ENCODE data around the gene PSMD9. TPM values are rescaled to one million over a fixed set of nuclear protein-coding genes. Genes with fewer than 3 reads are reported as not detected.
A peak's percentile ranks its signal among the peaks of the same experiment; 100 is the strongest.
"Not testable (repeated sequence)": the region's sequence is repeated elsewhere in the genome, so short reads cannot be mapped to it uniquely, and the experiment has no call there.

Gene PSMD9
- total and polyA plus RNA-seq, 12 donors, result 13.6 to 117 (median 34.4) TPM

- H3K9me3 ChIP-seq, result no peaks in the 10 kb centered on the region
- H3K27ac ChIP-seq, result peak overlapping the region in 9 of 10 donors; percentile 85 to 98 (median 97)
- H3K4me1 ChIP-seq, result peaks cover 8 to 30% (median 24%) of the 10 kb centered on the region in 9 donors
- ATAC-seq (no peak), DNase-seq (no peak)
- H3K4me3 ChIP-seq, result peak overlapping the region; percentile 62 to 99 (median 92)
- peaks cover 0 to 22% (median 0%) of the 10 kb centered on the region in 9 donors for H3K36me3 ChIP-seq
- H3K27me3 ChIP-seq, result no peaks in the 10 kb centered on the region
- 62 to 64% methylated on average over 6 of the region's 6 CpGs for WGBS, 2 donors
- intact Hi-C loops (cut with DNase I), result loop anchor here in 8 of 10 donors (1.0 to 10.0 kb wide), 12 partner anchors 49 to 191 kb away; partner anchors contain the start of gene TMEM120B (in 1 of the 8)
- peak in 1 of 9 donors; percentile 45 for TF ChIP-seq CTCF (IDR thresholded peaks at IDR 0.05)
Observed at GRCh38 chr12:121888083-121888477, 510 bp upstream of the PSMD9 start.

- intact Hi-C loops (cut with DNase I), result loop anchor here in 7 of 10 donors (2.0 to 10.0 kb wide), 9 partner anchors 50 to 192 kb away; partner anchors contain the start of gene TMEM120B (in 1 of the 7)
- ATAC-seq, result no peak
- no peak for DNase-seq
- no peaks in the 10 kb centered on the region for H3K9me3 ChIP-seq
- no peak for TF ChIP-seq CTCF (IDR thresholded peaks at IDR 0.05)
- H3K4me1 ChIP-seq, result peaks cover 8 to 33% (median 27%) of the 10 kb centered on the region in 9 donors
- H3K36me3 ChIP-seq, result peaks cover 0 to 30% (median 0%) of the 10 kb centered on the region in 9 donors
- no peaks in the 10 kb centered on the region for H3K27me3 ChIP-seq
- peak overlapping the region; percentile 62 to 99 (median 92) for H3K4me3 ChIP-seq
- H3K27ac ChIP-seq, result peak overlapping the region in 9 of 10 donors; percentile 85 to 98 (median 97)
- 1 to 2% methylated on average over 7 of the region's 7 CpGs for WGBS, 2 donors
Observed at GRCh38 chr12:121889274-121889624, 659 bp downstream of the PSMD9 start.

- ATAC-seq, DNase-seq, H3K27me3 ChIP-seq, H3K9me3 ChIP-seq: not testable (repeated sequence)
- intact Hi-C loops (cut with DNase I), result loop anchor here in 8 of 10 donors (2.0 to 10.0 kb wide), 11 partner anchors 51 to 195 kb away; partner anchors contain the start of gene TMEM120B (in 1 of the 8)
- 51 to 53% methylated on average over 6 of the region's 6 CpGs for WGBS, 2 donors
- Histone ChIP-seq H3K36me3 (peaks cover 0 to 34% (median 2%) of the 10 kb centered on the region in 9 donors), H3K4me3 (peak overlapping the region; percentile 62 to 99 (median 92)), H3K4me1 (peaks cover 8 to 33% (median 30%) of the 10 kb centered on the region in 9 donors), H3K27ac (peak overlapping the region in 3 of 10 donors; percentile 85 to 98 (median 93))
Observed at GRCh38 chr12:121889661-121890060, 1.1 kb downstream of the PSMD9 start.

- 88 to 89% methylated on average over 13 of the region's 13 CpGs for WGBS, 2 donors
- ATAC-seq (no peak), DNase-seq (no peak)
- no peaks in the 10 kb centered on the region for H3K27me3 ChIP-seq
- H3K9me3 ChIP-seq, result no peaks in the 10 kb centered on the region
- peaks cover 0 to 66% (median 25%) of the 10 kb centered on the region in 9 donors for H3K36me3 ChIP-seq
- H3K4me1 ChIP-seq, result peaks cover 8 to 33% (median 28%) of the 10 kb centered on the region in 9 donors
- no peak overlapping the region for H3K27ac ChIP-seq
- no peak for TF ChIP-seq CTCF (IDR thresholded peaks at IDR 0.05)
- no peak overlapping the region for H3K4me3 ChIP-seq
- intact Hi-C loops (cut with DNase I), result loop anchor here in 3 of 10 donors (10.0 kb wide), 2 partner anchors 78 to 198 kb away; no protein-coding TSS in a partner anchor
Observed at GRCh38 chr12:121892673-121893561, 4.3 kb downstream of the PSMD9 start.

Data from heart right ventricle (tissue), 16 donors.